H1 (cell line): Measurements from ENCODE around the gene CDV3.

Experiments used
- HDAC2 ChIP-seq, 2 experiments: fragments of 300-600 bp in 1 of 2; sonication (generic) in 1 of 2; IDR thresholded peaks; 2 replicates each; pipeline ENCODE4 v1.6.1; 2011 to 2012; ENCODE audit warnings: low read depth in 2 of 2, low read length in 2 of 2, mild to moderate bottlenecking in 2 of 2, moderate library complexity in 2 of 2, borderline replicate concordance in 1 of 2, inconsistent platforms in 1 of 2
- JUN ChIP-seq: IDR thresholded peaks from 2 replicates; pipeline ENCODE4 v1.6.1; 2011; ENCODE audit warnings: low read depth, mild to moderate bottlenecking, improper control_type of control experiment, low read length
- RAD21 ChIP-seq, 2 experiments: IDR thresholded peaks in 1 of 2; conservative IDR thresholded peaks in 1 of 2; 2 replicates each; pipeline ENCODE4 v1.6.1; 2011; ENCODE audit warnings: low read depth in 2 of 2, low read length in 2 of 2, improper control_type of control experiment in 1 of 2, inconsistent platforms in 1 of 2, mild to moderate bottlenecking in 1 of 2, moderate library complexity in 1 of 2
- TF ChIP-seq, protein P1 (sequence below), 3 experiments: IDR thresholded peaks; 1 replicate in 2 of 3; 2 replicates in 1 of 3; pipeline versions ENCODE4 v1.5.1 to v1.6.1; 2011; ENCODE audit warnings: low read length in 3 of 3, mild to moderate bottlenecking in 3 of 3, inconsistent platforms in 2 of 3, low read depth in 1 of 3, moderate library complexity in 1 of 3; ENCODE audit not compliant: insufficient read depth in 1 of 3; ENCODE audit errors: control extremely low read depth in 1 of 3

GRCh38 chr3:133578548-133579191, 5.2 kb downstream of the CDV3 start:
- TF ChIP-seq RAD21 (IDR thresholded peaks at IDR 0.05 in 1 of 2, conservative IDR thresholded peaks at IDR 0.05 in 1 of 2; ENCODE audit: low read depth in 2 of 2, low read length in 2 of 2) (peak; percentile 52 to 59), HDAC2 (IDR thresholded peaks at IDR 0.05; ENCODE audit: borderline replicate concordance in 1 of 2, low read depth in 2 of 2, low read length in 2 of 2) (no peak), JUN (no peak)
- TF ChIP-seq, protein P1, sequence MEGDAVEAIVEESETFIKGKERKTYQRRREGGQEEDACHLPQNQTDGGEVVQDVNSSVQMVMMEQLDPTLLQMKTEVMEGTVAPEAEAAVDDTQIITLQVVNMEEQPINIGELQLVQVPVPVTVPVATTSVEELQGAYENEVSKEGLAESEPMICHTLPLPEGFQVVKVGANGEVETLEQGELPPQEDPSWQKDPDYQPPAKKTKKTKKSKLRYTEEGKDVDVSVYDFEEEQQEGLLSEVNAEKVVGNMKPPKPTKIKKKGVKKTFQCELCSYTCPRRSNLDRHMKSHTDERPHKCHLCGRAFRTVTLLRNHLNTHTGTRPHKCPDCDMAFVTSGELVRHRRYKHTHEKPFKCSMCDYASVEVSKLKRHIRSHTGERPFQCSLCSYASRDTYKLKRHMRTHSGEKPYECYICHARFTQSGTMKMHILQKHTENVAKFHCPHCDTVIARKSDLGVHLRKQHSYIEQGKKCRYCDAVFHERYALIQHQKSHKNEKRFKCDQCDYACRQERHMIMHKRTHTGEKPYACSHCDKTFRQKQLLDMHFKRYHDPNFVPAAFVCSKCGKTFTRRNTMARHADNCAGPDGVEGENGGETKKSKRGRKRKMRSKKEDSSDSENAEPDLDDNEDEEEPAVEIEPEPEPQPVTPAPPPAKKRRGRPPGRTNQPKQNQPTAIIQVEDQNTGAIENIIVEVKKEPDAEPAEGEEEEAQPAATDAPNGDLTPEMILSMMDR (IDR thresholded peaks at IDR 0.05; ENCODE audit: control extremely low read depth in 1 of 3, insufficient read depth in 1 of 3, low read depth in 1 of 3, low read length in 3 of 3): peak in 2 of 3 experiments; percentile 57 to 67; a peak in 3 of 4 replicates
